GM23338 (cell line): ENCODE results near the gene HRH3.

ENCODE experiments used
- EZH2 ChIP-seq: fragments of 200-600 bp; sonication (generic); IDR thresholded peaks from one replicate; pipeline ENCODE4 v1.8.0; 2017; ENCODE audit warnings: antibody characterized with exemption, mild to moderate bottlenecking, low read depth; ENCODE audit not compliant: unreplicated experiment
- EZH2phosphoT487 ChIP-seq: fragments of 200-600 bp; sonication (generic); IDR thresholded peaks from one replicate; pipeline ENCODE4 v1.8.1; 2018; ENCODE audit warnings: antibody characterized with exemption; ENCODE audit not compliant: unreplicated experiment
- JUNB ChIP-seq: IDR thresholded peaks from one replicate; pipeline ENCODE4 v1.6.1; 2016; ENCODE audit warnings: antibody characterized with exemption; ENCODE audit not compliant: unreplicated experiment
- POLR2AphosphoS5 ChIP-seq: IDR thresholded peaks from 2 replicates; pipeline ENCODE4 v1.6.1; 2016; ENCODE audit warnings: antibody characterized with exemption, low read depth
- TF ChIP-seq, protein P1 (sequence below), 2 experiments: fragments of 200-600 bp in 1 of 2; sonication (generic) in 1 of 2; conservative IDR thresholded peaks; 2 replicates each; pipeline versions ENCODE4 v1.5.1 to v1.6.1; 2016 to 2017; ENCODE audit warnings: antibody characterized with exemption in 2 of 2, low read depth in 2 of 2, mild to moderate bottlenecking in 2 of 2, moderate library complexity in 1 of 2
- TF ChIP-seq, protein P2 (sequence below): IDR thresholded peaks from one replicate; pipeline ENCODE4 v1.6.1; 2018; ENCODE audit warnings: antibody characterized with exemption; ENCODE audit not compliant: unreplicated experiment

DNA sequence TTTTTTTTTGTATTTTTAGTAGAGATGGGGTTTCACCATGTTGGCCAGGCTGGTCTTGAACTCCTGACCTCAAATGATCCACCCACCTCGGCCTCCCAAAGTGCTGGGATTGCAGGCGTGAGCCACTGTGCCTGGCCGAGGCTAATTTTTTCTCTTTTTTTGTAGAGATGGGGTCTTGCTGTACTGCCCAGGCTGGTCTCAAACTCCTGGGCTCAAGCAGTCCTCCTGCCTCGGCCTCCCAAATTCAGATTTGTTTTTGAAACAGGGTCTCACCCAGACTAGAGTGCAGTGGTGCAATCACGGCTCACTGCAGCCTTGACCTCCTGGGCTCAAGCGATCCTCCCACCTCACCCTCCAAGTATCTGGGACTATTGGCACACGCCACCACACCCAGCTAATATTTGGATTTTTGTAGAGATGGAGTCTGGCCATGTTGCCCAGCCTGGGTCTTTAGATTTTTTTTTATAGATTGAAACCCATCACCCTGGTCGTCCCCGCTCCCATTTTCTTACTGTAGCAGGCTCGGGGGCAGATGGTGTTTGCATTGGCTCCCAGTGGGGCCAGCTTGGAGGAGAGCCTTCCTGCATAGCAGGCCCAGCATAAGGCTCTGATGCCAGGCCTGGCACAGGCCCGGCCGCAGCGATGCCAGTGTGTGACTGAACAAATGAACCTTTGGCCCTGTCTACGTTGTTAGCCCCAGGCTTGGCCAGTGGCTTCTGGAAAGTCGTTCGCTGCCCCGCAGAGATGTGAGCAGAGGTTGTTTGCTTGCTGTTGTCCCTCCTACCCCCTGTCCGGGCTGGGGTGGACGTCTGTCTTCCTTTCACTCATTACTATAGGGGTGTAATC lies 41.5 kb downstream of the HRH3 start:
- TF ChIP-seq EZH2 (no peak), EZH2phosphoT487 (no peak), JUNB (no peak), POLR2AphosphoS5 (no peak)
- TF ChIP-seq, protein P1, sequence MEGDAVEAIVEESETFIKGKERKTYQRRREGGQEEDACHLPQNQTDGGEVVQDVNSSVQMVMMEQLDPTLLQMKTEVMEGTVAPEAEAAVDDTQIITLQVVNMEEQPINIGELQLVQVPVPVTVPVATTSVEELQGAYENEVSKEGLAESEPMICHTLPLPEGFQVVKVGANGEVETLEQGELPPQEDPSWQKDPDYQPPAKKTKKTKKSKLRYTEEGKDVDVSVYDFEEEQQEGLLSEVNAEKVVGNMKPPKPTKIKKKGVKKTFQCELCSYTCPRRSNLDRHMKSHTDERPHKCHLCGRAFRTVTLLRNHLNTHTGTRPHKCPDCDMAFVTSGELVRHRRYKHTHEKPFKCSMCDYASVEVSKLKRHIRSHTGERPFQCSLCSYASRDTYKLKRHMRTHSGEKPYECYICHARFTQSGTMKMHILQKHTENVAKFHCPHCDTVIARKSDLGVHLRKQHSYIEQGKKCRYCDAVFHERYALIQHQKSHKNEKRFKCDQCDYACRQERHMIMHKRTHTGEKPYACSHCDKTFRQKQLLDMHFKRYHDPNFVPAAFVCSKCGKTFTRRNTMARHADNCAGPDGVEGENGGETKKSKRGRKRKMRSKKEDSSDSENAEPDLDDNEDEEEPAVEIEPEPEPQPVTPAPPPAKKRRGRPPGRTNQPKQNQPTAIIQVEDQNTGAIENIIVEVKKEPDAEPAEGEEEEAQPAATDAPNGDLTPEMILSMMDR (conservative IDR thresholded peaks at IDR 0.05; ENCODE audit: low read depth in 2 of 2), result no peak
- TF ChIP-seq, protein P2, sequence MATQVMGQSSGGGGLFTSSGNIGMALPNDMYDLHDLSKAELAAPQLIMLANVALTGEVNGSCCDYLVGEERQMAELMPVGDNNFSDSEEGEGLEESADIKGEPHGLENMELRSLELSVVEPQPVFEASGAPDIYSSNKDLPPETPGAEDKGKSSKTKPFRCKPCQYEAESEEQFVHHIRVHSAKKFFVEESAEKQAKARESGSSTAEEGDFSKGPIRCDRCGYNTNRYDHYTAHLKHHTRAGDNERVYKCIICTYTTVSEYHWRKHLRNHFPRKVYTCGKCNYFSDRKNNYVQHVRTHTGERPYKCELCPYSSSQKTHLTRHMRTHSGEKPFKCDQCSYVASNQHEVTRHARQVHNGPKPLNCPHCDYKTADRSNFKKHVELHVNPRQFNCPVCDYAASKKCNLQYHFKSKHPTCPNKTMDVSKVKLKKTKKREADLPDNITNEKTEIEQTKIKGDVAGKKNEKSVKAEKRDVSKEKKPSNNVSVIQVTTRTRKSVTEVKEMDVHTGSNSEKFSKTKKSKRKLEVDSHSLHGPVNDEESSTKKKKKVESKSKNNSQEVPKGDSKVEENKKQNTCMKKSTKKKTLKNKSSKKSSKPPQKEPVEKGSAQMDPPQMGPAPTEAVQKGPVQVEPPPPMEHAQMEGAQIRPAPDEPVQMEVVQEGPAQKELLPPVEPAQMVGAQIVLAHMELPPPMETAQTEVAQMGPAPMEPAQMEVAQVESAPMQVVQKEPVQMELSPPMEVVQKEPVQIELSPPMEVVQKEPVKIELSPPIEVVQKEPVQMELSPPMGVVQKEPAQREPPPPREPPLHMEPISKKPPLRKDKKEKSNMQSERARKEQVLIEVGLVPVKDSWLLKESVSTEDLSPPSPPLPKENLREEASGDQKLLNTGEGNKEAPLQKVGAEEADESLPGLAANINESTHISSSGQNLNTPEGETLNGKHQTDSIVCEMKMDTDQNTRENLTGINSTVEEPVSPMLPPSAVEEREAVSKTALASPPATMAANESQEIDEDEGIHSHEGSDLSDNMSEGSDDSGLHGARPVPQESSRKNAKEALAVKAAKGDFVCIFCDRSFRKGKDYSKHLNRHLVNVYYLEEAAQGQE, result no peak
